AG04450 (cell line): ENCODE measurements around the gene TEX13B. TPM values are rescaled to one million over a fixed set of nuclear protein-coding genes. Genes with fewer than 3 reads are reported as not detected.

ENCODE experiments used
- CTCF ChIA-PET: fragments of 300-600, 350-600 bp; formaldehyde crosslinking; extraction: SDS; loops from one replicate; lab custom pipeline; 2022; ENCODE audit warnings: antibody characterized with exemption, inconsistent platforms; lab: Charles Lee
- POLR2A ChIA-PET: fragments of 350-600 bp; formaldehyde crosslinking; extraction: SDS; loops from one replicate; lab custom pipeline; 2021; ENCODE audit warnings: antibody characterized with exemption, inconsistent platforms; lab: Yijun Ruan, JAX
- DNase-seq: peaks from one replicate; pipeline ENCODE4 v3.0.0-alpha.2; 2011; ENCODE audit warnings: low read depth, low spot score
- H3K27ac ChIP-seq: one replicate; pipeline ENCODE4 v1.5.1; 2012; ENCODE audit warnings: low read depth, low read length, control low read depth
- H3K27me3 ChIP-seq: one replicate; pipeline ENCODE4 v1.6.0; 2012; ENCODE audit warnings: low read length; ENCODE audit not compliant: control insufficient read depth, insufficient read depth
- H3K4me3 ChIP-seq: 2 replicates; pipeline ENCODE4 v1.5.1; 2011; ENCODE audit warnings: mild to moderate bottlenecking, low read depth, low read length, control low read depth
- H3K9me3 ChIP-seq: 2 replicates; pipeline ENCODE4 v1.5.1; 2012; ENCODE audit warnings: low read length; ENCODE audit not compliant: control insufficient read depth, insufficient read depth
- CTCF ChIP-seq: IDR thresholded peaks from 2 replicates; pipeline ENCODE4 v1.5.1; 2011; ENCODE audit warnings: low read depth, low read length, control low read depth, inconsistent platforms
- polyA plus RNA-seq: library from polyadenylated mRNA; depleted of rRNA; stranded (reverse); fragments of >200 nt; gene quantifications from 2 replicates; pipeline ENCODE4 v1.2.3, GENCODE V29; 2011

Gene TEX13B
- polyA plus RNA-seq, 1 experiment = not detected

- peak; percentile 10 for DNase-seq
- peak; percentile 54 for TF ChIP-seq CTCF
- Histone ChIP-seq H3K4me3 (no peak overlapping the region), H3K27me3 (no peaks in the 10 kb centered on the region), H3K9me3 (no peaks in the 10 kb centered on the region), H3K27ac (no peak overlapping the region)
- ChIA-PET POLR2A (no interaction called here), CTCF (interaction anchor here (0.6 to 1.2 kb wide), 2 partner anchors 69 to 1202 kb away, joined by 3 to 7 read pairs; no protein-coding TSS in a partner anchor)
Measured at GRCh38 chrX:108001218-108001814, 19.1 kb upstream of the TEX13B start.

DNA sequence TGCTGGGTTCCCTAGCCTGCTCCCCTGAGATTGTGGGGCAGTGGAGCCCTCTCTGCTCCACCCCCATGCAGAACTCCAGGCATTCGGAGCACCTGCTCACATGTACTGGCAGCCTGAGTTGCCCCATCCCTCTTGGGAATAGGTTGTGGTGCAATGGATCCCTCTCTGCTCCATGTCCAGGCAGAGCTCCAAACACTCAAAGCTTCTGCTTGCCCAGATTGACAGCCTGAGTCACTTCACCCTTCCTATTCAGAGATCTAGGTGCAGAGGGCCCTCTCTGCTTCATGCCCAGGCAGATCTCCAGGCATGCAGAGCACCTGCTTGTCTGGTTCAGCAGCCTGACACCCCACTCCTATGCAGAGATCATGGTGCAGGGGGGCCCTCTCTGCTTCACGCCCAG lies 18.6 kb upstream of the TEX13B start:
- TF ChIP-seq CTCF = no peak
- H3K9me3 ChIP-seq = no peaks in the 10 kb centered on the region
- no peak overlapping the region for H3K27ac ChIP-seq
- peaks cover 2% of the 10 kb centered on the region for H3K27me3 ChIP-seq
- POLR2A ChIA-PET = no interaction called here
- CTCF ChIA-PET = interaction anchor here (1.2 kb wide), 1 partner anchor 70 kb away, joined by 3 read pairs; no protein-coding TSS in a partner anchor
- no peak for DNase-seq
- no peak overlapping the region for H3K4me3 ChIP-seq

GRCh38 chrX:107996124-107996523 lies 14.0 kb upstream of the TEX13B start:
- CTCF ChIA-PET = no interaction called here
- peaks cover 2% of the 10 kb centered on the region for H3K27me3 ChIP-seq
- POLR2A ChIA-PET = no interaction called here
- TF ChIP-seq CTCF = no peak
- DNase-seq = no peak
- no peak overlapping the region for H3K27ac ChIP-seq
- no peak overlapping the region for H3K4me3 ChIP-seq
- H3K9me3 ChIP-seq = no peaks in the 10 kb centered on the region

GRCh38 chrX:107985033-107985432 lies 2.9 kb upstream of the TEX13B start:
- POLR2A ChIA-PET = no interaction called here
- H3K27me3 ChIP-seq = no peaks in the 10 kb centered on the region
- no peak overlapping the region for H3K4me3 ChIP-seq
- DNase-seq = no peak
- no peak for TF ChIP-seq CTCF
- CTCF ChIA-PET = no interaction called here
- H3K27ac ChIP-seq = no peak overlapping the region
- H3K9me3 ChIP-seq = no peaks in the 10 kb centered on the region

GRCh38 chrX:107979534-107979933 lies 2.6 kb downstream of the TEX13B start:
- no peak overlapping the region for H3K27ac ChIP-seq
- no peaks in the 10 kb centered on the region for H3K27me3 ChIP-seq
- ChIA-PET CTCF (interaction anchor here (0.7 kb wide), 1 partner anchor 320 kb away, joined by 3 read pairs; no protein-coding TSS in a partner anchor), POLR2A (no interaction called here)
- no peak overlapping the region for H3K4me3 ChIP-seq
- no peaks in the 10 kb centered on the region for H3K9me3 ChIP-seq
- TF ChIP-seq CTCF = no peak
- no peak for DNase-seq
